ENCODE results near the gene BABAM2.

DNA sequence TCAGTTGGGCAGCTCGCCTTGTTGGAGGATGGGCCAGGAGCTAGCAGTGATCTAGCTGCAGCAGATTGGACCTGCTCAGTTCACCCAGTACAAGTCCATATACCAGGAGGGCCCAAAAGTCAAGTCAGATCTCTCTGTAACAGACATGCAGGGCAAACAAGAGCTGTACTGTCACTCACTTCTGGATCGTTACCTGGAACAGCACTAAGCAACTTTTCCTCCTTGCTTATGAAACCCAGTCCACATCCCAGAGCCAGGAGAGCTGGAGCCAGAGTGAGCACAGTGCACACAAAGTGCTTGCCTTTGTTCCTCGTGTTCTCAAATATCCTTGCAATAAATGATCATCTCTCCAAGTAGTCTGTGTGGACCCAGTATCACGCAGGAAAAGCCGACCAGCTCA is 258.0 kb downstream of the BABAM2 start:
- TF ChIP-seq POLR2A (IDR thresholded peaks at IDR 0.05) (no peak), EP300 (IDR thresholded peaks at IDR 0.05; ENCODE audit: low read depth) (no peak), POLR2AphosphoS5 (IDR thresholded peaks at IDR 0.05) (no peak)
- TF ChIP-seq, protein P1, sequence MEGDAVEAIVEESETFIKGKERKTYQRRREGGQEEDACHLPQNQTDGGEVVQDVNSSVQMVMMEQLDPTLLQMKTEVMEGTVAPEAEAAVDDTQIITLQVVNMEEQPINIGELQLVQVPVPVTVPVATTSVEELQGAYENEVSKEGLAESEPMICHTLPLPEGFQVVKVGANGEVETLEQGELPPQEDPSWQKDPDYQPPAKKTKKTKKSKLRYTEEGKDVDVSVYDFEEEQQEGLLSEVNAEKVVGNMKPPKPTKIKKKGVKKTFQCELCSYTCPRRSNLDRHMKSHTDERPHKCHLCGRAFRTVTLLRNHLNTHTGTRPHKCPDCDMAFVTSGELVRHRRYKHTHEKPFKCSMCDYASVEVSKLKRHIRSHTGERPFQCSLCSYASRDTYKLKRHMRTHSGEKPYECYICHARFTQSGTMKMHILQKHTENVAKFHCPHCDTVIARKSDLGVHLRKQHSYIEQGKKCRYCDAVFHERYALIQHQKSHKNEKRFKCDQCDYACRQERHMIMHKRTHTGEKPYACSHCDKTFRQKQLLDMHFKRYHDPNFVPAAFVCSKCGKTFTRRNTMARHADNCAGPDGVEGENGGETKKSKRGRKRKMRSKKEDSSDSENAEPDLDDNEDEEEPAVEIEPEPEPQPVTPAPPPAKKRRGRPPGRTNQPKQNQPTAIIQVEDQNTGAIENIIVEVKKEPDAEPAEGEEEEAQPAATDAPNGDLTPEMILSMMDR (IDR thresholded peaks at IDR 0.05): no peak

Measured in transverse colon (tissue), 4 donors.